Measurements from ENCODE around the gene PCTP.

Gene PCTP

DNA sequence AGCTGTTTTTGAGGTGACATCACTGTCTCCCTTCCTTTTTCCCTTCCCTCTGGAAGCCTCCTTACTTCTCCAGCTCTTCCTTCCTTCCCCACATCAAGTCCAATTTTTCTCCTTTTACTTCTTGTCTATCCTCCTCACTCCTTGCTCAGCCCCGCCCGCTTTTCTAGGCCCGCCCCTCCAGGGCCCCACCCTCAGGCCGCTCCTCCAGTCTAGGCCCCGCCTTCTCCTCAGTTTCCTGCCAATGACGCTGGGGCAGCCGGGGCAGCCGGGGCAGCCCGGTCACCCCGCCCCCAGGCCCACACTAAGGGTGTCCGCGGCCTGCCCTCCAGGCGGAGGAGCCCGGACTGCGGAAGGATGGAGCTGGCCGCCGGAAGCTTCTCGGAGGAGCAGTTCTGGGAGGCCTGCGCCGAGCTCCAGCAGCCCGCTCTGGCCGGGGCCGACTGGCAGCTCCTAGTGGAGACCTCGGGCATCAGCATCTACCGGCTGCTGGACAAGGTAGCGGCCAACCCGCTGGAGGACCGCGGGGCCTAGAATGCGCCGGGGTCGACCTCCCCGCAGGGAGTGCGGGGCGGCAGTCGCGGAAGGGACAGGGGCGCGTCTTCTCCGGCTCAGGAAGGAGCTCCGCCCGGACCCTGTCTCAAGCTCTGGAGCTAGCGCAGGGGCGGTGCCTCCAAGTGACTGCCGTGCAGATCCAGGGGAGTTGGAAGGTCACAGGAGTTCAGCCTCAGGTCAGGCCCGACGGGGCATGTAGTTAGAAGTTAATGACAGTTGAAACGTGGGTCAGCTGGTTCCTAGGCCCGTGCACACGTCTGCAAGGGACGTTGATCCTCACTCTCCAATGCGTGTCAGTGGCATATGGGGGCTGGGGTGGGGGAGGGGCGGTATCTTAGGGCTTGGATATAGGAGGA, at the start of gene PCTP:
Gene PCTP (plus strand): TSS at position 302 of the 908 bp plus-strand sequence. CDS start 53 bp downstream, at position 355.
- Histone ChIP-seq H3K4me1 (ENCODE audit: control insufficient read depth, insufficient read depth, low read length) (peaks cover 12% of the 10 kb centered on the region), H3K4me3 (ENCODE audit: low read length) (peak within 1 kb of the TSS; percentile 73)

GRCh38 chr17:55702150-55702549, 48.7 kb upstream of the PCTP start:
- no peaks in the 10 kb centered on the region for H3K9me3 ChIP-seq (ENCODE audit: control insufficient read depth, low read length)
- no peak overlapping the region for H3K4me3 ChIP-seq (ENCODE audit: low read length)
- H3K9ac ChIP-seq (ENCODE audit: low read length) = no peak overlapping the region
- no peaks in the 10 kb centered on the region for H3K27me3 ChIP-seq (ENCODE audit: control insufficient read depth, insufficient read depth, low read length)
- no peaks in the 10 kb centered on the region for H3K36me3 ChIP-seq (ENCODE audit: control insufficient read depth, insufficient read depth, low read length)
- no peaks in the 10 kb centered on the region for H3K4me1 ChIP-seq (ENCODE audit: control insufficient read depth, insufficient read depth, low read length)

More for the DNA sequence above, at the start of gene PCTP:
- Histone ChIP-seq H3K36me3 (ENCODE audit: control insufficient read depth, insufficient read depth, low read length) (no peaks in the 10 kb centered on the region), H3K27me3 (ENCODE audit: control insufficient read depth, insufficient read depth, low read length) (no peaks in the 10 kb centered on the region), H3K9ac (ENCODE audit: low read length) (peak within 1 kb of the TSS; percentile 59), H3K9me3 (ENCODE audit: control insufficient read depth, low read length) (no peaks in the 10 kb centered on the region)

- H3K27me3 ChIP-seq (ENCODE audit: control insufficient read depth, insufficient read depth, low read length) = no peaks in the 10 kb centered on the region
- no peak overlapping the region for H3K9ac ChIP-seq (ENCODE audit: low read length)
- H3K36me3 ChIP-seq (ENCODE audit: control insufficient read depth, insufficient read depth, low read length) = no peaks in the 10 kb centered on the region
- H3K4me3 ChIP-seq (ENCODE audit: low read length) = no peak overlapping the region
- no peaks in the 10 kb centered on the region for H3K4me1 ChIP-seq (ENCODE audit: control insufficient read depth, insufficient read depth, low read length)
- H3K9me3 ChIP-seq (ENCODE audit: control insufficient read depth, low read length) = no peaks in the 10 kb centered on the region
Measured at GRCh38 chr17:55704401-55704800, 46.5 kb upstream of the PCTP start.

DNA sequence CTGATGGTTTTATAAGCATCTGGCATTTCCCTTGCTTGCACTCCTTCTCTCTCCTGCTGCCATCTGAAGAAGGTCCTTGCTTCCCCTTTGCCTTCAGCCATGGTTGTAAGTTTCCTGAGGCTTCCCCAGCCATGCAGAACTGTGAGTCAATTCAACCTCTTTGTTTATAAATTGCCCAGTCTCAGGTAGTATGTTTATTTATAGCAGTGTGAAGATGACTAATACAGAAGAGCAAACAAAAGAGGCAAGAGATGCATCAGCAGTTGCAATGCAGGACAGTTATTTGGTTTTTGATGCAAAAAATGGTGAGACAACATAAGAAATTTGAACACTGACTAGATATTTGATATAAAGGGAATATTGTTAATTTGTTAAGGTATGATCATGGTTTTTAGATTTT, 45.0 kb upstream of the PCTP start:
- no peaks in the 10 kb centered on the region for H3K27me3 ChIP-seq (ENCODE audit: control insufficient read depth, insufficient read depth, low read length)

DNA sequence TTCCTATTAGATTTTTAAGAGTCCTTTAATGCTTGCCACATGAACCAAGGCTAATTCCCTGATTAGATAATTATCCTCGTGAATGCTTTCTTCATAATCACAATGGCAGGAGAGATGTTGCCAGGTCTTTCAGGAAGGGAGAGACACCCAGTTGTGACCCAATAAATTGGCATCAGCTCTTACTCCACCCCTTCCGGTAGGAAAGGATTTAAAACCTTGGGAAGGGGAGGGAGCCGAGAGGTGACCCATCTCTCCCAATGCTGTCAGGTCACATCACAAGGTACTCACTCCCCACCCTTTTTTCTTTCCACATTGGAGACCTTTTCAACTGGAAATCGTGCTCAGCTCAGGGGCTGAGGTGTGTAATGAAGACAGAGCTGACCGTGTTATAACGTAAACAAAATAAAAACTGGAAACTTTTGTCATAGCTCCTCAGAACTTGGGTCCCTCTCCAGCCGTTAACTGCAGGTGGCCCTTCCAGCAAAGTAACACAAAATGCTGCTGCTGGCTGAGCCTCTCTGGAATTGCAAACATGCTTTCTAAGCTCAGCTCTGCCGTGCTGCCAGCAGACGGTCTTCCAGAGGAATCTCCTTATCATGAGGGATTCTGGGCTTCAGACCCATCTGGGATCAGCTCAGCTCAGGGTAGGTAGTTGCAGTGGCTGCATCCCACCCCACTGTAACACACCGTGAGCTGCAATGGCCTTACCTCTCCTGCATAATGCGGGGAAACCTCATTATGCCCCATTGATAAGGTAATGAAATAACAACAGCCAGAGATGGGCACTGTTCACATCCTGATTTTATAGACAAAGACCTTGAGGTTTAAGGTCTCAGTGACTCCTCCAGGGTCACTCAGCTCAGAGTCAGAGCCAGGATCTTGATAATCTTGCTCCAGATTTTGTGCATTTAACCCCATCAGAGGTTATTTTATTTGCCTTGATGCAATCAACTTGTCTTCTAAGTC, 43.8 kb upstream of the PCTP start:
- no peaks in the 10 kb centered on the region for H3K36me3 ChIP-seq (ENCODE audit: control insufficient read depth, insufficient read depth, low read length)
- no peaks in the 10 kb centered on the region for H3K4me1 ChIP-seq (ENCODE audit: control insufficient read depth, insufficient read depth, low read length)
- no peaks in the 10 kb centered on the region for H3K9me3 ChIP-seq (ENCODE audit: control insufficient read depth, low read length)
- H3K27me3 ChIP-seq (ENCODE audit: control insufficient read depth, insufficient read depth, low read length) = no peaks in the 10 kb centered on the region
- no peak overlapping the region for H3K4me3 ChIP-seq (ENCODE audit: low read length)
- H3K9ac ChIP-seq (ENCODE audit: low read length) = no peak overlapping the region

More for the DNA sequence above, 45.0 kb upstream of the PCTP start:
- Histone ChIP-seq H3K9ac (ENCODE audit: low read length) (no peak overlapping the region), H3K36me3 (ENCODE audit: control insufficient read depth, insufficient read depth, low read length) (no peaks in the 10 kb centered on the region), H3K4me3 (ENCODE audit: low read length) (no peak overlapping the region), H3K4me1 (ENCODE audit: control insufficient read depth, insufficient read depth, low read length) (no peaks in the 10 kb centered on the region), H3K9me3 (ENCODE audit: control insufficient read depth, low read length) (no peaks in the 10 kb centered on the region)

DNA sequence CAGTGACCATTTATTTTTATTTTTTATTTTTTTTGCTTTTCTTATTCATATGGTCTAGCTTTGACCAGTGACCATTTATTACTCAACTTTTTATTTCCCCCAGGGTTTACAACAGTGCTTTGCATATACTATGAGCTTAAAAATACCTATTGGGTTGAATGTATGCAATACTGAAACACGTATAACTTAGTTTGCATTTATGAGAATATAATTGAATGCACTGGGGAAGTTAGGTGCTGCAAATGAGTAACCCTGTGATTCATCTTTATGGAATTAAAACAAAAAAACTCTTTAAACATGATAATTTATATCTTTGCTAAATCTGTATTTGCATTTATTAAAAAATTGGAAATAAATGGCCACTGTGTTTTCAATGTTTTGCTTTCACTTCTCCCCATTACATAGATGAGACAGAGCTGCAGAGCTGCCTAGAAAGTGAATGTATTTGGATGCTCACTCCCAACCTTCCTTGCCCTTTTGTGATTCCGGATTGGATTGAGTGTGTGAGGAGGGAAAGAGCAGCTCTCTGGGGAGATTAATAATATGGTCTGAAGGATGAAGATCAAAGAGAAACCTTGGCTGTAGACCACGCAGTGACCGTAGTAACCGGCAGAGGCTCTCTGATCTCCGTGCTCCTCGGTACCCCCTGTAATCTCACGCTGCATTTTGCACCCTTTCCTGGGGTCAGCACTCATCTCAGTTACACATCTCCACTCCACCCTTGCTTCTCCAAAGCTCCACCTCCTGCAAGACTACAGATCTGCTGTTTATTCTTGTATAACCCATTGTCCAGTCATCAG, 42.5 kb upstream of the PCTP start:
- Histone ChIP-seq H3K4me3 (ENCODE audit: low read length) (no peak overlapping the region), H3K4me1 (ENCODE audit: control insufficient read depth, insufficient read depth, low read length) (no peaks in the 10 kb centered on the region), H3K9ac (ENCODE audit: low read length) (no peak overlapping the region), H3K27me3 (ENCODE audit: control insufficient read depth, insufficient read depth, low read length) (no peaks in the 10 kb centered on the region), H3K36me3 (ENCODE audit: control insufficient read depth, insufficient read depth, low read length) (no peaks in the 10 kb centered on the region), H3K9me3 (ENCODE audit: control insufficient read depth, low read length) (no peaks in the 10 kb centered on the region)

DNA sequence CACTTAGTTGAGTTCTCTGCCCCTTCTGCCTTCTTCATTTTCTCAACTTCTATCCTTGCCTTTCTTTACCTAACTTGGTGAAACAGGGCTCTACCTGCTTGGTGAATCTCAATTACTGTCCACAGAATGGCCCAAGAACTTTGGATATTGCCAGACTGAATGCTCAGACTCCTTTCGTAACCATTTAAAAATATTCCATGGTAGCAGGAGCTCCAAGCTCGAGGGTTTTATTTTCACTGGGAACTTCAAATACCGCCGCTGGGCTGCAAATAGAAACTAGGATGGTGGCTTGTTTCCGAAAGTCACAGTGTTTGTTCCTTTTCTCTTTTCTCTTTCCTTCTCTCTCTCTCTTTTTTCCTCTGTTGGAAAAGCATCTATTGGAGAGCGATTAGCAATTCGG, 41.4 kb upstream of the PCTP start:
- Histone ChIP-seq H3K9ac (ENCODE audit: low read length) (no peak overlapping the region), H3K4me1 (ENCODE audit: control insufficient read depth, insufficient read depth, low read length) (no peaks in the 10 kb centered on the region), H3K36me3 (ENCODE audit: control insufficient read depth, insufficient read depth, low read length) (no peaks in the 10 kb centered on the region), H3K4me3 (ENCODE audit: low read length) (no peak overlapping the region), H3K27me3 (ENCODE audit: control insufficient read depth, insufficient read depth, low read length) (no peaks in the 10 kb centered on the region), H3K9me3 (ENCODE audit: control insufficient read depth, low read length) (no peaks in the 10 kb centered on the region)

- Histone ChIP-seq H3K9ac (ENCODE audit: low read length) (no peak overlapping the region), H3K4me1 (ENCODE audit: control insufficient read depth, insufficient read depth, low read length) (no peaks in the 10 kb centered on the region), H3K4me3 (ENCODE audit: low read length) (no peak overlapping the region), H3K27me3 (ENCODE audit: control insufficient read depth, insufficient read depth, low read length) (no peaks in the 10 kb centered on the region), H3K9me3 (ENCODE audit: control insufficient read depth, low read length) (no peaks in the 10 kb centered on the region), H3K36me3 (ENCODE audit: control insufficient read depth, insufficient read depth, low read length) (no peaks in the 10 kb centered on the region)
Measured at GRCh38 chr17:55709984-55710383, 40.9 kb upstream of the PCTP start.

DNA sequence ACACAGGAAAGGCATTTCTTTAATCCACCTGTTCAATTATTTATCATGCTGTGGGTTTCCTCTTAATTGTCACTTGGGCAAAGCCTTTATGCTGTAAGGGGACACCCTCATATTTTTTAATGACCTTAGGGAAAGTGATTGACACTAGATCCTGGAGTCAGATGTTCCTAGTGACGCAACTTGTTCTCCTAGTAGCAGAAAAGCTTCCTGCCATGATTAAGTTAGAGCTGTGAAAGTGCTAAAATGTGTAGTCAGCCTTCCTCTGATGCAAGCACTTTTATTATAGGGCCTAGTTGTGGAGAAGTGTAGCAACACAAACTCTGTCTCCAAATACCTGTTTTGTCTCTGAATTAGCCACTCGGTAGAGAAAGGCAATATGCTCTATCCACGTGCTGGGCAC, 40.4 kb upstream of the PCTP start:
- Histone ChIP-seq H3K36me3 (ENCODE audit: control insufficient read depth, insufficient read depth, low read length) (no peaks in the 10 kb centered on the region), H3K9me3 (ENCODE audit: control insufficient read depth, low read length) (no peaks in the 10 kb centered on the region), H3K4me3 (ENCODE audit: low read length) (no peak overlapping the region), H3K9ac (ENCODE audit: low read length) (no peak overlapping the region), H3K27me3 (ENCODE audit: control insufficient read depth, insufficient read depth, low read length) (no peaks in the 10 kb centered on the region), H3K4me1 (ENCODE audit: control insufficient read depth, insufficient read depth, low read length) (no peaks in the 10 kb centered on the region)

DNA sequence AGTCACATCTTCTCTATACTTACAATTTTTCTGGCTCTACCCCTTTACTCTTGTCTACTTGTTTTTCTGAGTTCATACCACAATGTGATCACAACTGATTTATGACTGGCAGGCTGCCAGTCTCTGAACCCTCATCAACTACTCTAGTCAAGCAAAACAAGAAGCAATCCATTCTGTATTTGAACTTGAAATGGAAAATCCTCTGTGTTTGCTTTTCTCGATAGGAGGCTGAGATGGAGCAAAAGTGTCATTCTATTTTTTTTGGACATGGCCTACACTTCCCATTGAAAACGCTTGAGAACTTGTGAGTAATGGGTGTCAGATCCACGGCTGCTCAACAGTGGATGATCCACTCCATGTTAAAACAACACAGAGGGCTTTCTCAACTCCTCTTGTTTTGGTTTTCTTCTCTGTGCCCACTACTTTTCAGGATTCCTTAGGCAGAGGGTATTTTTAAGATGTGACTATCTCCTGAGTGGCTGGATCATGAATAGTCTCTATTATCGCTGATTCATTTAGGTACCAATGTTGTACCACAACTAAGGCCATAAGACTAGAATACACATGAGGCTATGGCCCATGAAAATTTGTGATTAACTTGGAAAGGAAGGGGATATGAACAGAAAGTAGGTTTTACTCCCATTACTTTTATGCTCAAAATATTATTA, 39.9 kb upstream of the PCTP start:
- H3K27me3 ChIP-seq (ENCODE audit: control insufficient read depth, insufficient read depth, low read length) = no peaks in the 10 kb centered on the region

DNA sequence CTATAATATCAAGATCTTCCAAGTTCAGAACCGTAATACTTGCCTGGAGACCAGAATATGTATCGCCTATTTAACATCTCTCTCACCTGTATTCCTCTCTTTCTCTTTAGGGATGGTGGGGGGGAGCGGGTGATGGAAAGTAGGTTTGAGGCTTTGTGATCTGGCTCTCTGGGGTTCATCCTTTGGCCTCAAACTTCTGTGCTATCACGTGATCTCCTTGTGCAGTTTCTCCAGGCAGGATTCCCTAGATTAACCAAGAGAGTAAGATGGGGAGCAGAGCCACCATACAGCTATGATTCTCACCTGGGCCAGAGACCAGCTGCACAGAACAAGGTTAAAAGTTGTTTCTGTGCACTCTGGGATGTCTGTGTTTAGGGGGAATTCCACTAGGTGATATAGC, 33.4 kb upstream of the PCTP start:
- Histone ChIP-seq H3K4me1 (ENCODE audit: control insufficient read depth, insufficient read depth, low read length) (no peaks in the 10 kb centered on the region), H3K9me3 (ENCODE audit: control insufficient read depth, low read length) (no peaks in the 10 kb centered on the region), H3K36me3 (ENCODE audit: control insufficient read depth, insufficient read depth, low read length) (no peaks in the 10 kb centered on the region), H3K27me3 (ENCODE audit: control insufficient read depth, insufficient read depth, low read length) (no peaks in the 10 kb centered on the region), H3K4me3 (ENCODE audit: low read length) (no peak overlapping the region), H3K9ac (ENCODE audit: low read length) (no peak overlapping the region)

More for the DNA sequence above, 39.9 kb upstream of the PCTP start:
- no peaks in the 10 kb centered on the region for H3K36me3 ChIP-seq (ENCODE audit: control insufficient read depth, insufficient read depth, low read length)
- no peaks in the 10 kb centered on the region for H3K9me3 ChIP-seq (ENCODE audit: control insufficient read depth, low read length)
- H3K4me3 ChIP-seq (ENCODE audit: low read length) = no peak overlapping the region
- no peak overlapping the region for H3K9ac ChIP-seq (ENCODE audit: low read length)
- no peaks in the 10 kb centered on the region for H3K4me1 ChIP-seq (ENCODE audit: control insufficient read depth, insufficient read depth, low read length)

All from mucosa of stomach (tissue), 1 donor.